K562 (cell line): ENCODE results near the gene SEC31A.

Experiments used
- CBX2 ChIP-seq: fragments of 200-600 bp; sonication (generic); IDR thresholded peaks from one replicate; pipeline ENCODE4 v1.6.1; 2012; ENCODE audit warnings: mild to moderate bottlenecking, low read length, inconsistent platforms; ENCODE audit not compliant: insufficient read depth, poor library complexity, severe bottlenecking
- CHD4 ChIP-seq: fragments of 200-600 bp; sonication (generic); IDR thresholded peaks from 3 replicates; pipeline ENCODE4 v1.6.1; 2012; ENCODE audit warnings: low read depth, mild to moderate bottlenecking, mixed read lengths, low read length, inconsistent platforms; ENCODE audit not compliant: insufficient read depth, insufficient replicate concordance, poor library complexity, severe bottlenecking
- ETV6 ChIP-seq, 3 experiments: fragments of 150-350 bp in 1 of 3; sonication (generic) in 1 of 3; formaldehyde crosslinking in 1 of 3; IDR thresholded peaks; 2 replicates each; pipeline versions ENCODE4 v1.6.1 to v1.8.0; 2014 to 2022; ENCODE audit warnings: borderline replicate concordance in 2 of 3, low read depth in 2 of 3, antibody characterized with exemption in 1 of 3, low read length in 1 of 3, mild to moderate bottlenecking in 1 of 3, missing genetic modification reagents in 1 of 3
- PHB2 ChIP-seq: fragments of 450-650 bp; IDR thresholded peaks from 2 replicates; pipeline ENCODE4 v1.6.1; 2017; ENCODE audit warnings: low read depth
- POLR2AphosphoS5 ChIP-seq: IDR thresholded peaks from 2 replicates; pipeline ENCODE4 v1.6.1; 2011; ENCODE audit warnings: mild to moderate bottlenecking, low read depth, low read length, moderate library complexity; ENCODE audit not compliant: control insufficient read depth, insufficient read depth
- RNF2 ChIP-seq: sonication (generic); IDR thresholded peaks from 2 replicates; pipeline ENCODE4 v1.6.1; 2016
- SIX5 ChIP-seq, 2 experiments: IDR thresholded peaks; 2 replicates each; pipeline ENCODE4 v1.6.1; 2011; ENCODE audit warnings: low read length in 2 of 2, borderline replicate concordance in 1 of 2, low read depth in 1 of 2, mild to moderate bottlenecking in 1 of 2, moderate library complexity in 1 of 2; ENCODE audit not compliant: insufficient read depth in 1 of 2
- TF ChIP-seq, protein P1 (sequence below), 3 experiments: IDR thresholded peaks in 2 of 3; conservative IDR thresholded peaks in 1 of 3; 2 replicates each; pipeline ENCODE4 v1.5.1; 2011 to 2012; ENCODE audit warnings: low read length in 3 of 3, mild to moderate bottlenecking in 3 of 3, control low read depth in 2 of 3, improper control_type of control experiment in 1 of 3, inconsistent platforms in 1 of 3, low read depth in 1 of 3, mixed read lengths in 1 of 3, moderate library complexity in 1 of 3; ENCODE audit not compliant: insufficient read depth in 2 of 3

DNA sequence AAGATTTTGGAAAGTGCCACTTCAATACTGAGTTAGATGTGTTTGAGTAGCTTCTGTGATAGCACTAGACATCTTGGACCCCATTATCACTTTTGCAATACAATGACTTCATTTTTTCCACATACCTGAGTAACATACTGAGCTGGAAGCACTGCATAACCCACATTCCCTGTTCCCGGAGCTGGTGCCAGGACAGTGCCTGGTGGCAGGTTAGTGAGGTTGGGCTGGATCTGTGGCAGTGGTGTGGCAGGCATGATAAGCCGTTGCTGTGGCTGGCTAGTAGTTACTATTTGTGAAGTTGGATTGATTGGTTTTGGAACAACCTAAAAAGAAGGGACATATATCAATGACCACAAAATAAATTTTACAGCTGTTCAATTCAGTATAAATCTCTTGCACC, 48.5 kb upstream of the SEC31A start:
- no peak for TF ChIP-seq CBX2
- TF ChIP-seq POLR2AphosphoS5 = no peak
- no peak for TF ChIP-seq CHD4
- TF ChIP-seq, protein P1, sequence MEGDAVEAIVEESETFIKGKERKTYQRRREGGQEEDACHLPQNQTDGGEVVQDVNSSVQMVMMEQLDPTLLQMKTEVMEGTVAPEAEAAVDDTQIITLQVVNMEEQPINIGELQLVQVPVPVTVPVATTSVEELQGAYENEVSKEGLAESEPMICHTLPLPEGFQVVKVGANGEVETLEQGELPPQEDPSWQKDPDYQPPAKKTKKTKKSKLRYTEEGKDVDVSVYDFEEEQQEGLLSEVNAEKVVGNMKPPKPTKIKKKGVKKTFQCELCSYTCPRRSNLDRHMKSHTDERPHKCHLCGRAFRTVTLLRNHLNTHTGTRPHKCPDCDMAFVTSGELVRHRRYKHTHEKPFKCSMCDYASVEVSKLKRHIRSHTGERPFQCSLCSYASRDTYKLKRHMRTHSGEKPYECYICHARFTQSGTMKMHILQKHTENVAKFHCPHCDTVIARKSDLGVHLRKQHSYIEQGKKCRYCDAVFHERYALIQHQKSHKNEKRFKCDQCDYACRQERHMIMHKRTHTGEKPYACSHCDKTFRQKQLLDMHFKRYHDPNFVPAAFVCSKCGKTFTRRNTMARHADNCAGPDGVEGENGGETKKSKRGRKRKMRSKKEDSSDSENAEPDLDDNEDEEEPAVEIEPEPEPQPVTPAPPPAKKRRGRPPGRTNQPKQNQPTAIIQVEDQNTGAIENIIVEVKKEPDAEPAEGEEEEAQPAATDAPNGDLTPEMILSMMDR (IDR thresholded peaks at IDR 0.05 in 2 of 3, conservative IDR thresholded peaks at IDR 0.05 in 1 of 3; ENCODE audit: insufficient read depth in 2 of 3, low read depth in 1 of 3, low read length in 3 of 3) = no peak
- no peak for TF ChIP-seq PHB2
- no peak for TF ChIP-seq RNF2
- no peak for TF ChIP-seq ETV6 (IDR thresholded peaks at IDR 0.05; ENCODE audit: borderline replicate concordance in 1 of 2, low read depth in 2 of 2, low read length in 1 of 2)
- no peak for TF ChIP-seq ETV6 (CRISPR knock-in tag; IDR thresholded peaks at IDR 0.05; ENCODE audit: borderline replicate concordance)
- no peak for TF ChIP-seq SIX5 (IDR thresholded peaks at IDR 0.05; ENCODE audit: borderline replicate concordance in 1 of 2, insufficient read depth in 1 of 2, low read depth in 1 of 2, low read length in 2 of 2)
